Adipocyte (in vitro differentiated cells): ENCODE results near the gene ADAD2.
"Not testable (repeated sequence)": the region's sequence is repeated elsewhere in the genome, so short reads cannot be mapped to it uniquely, and the experiment has no call there.

ENCODE experiments used
- DNase-seq: peaks from one replicate; pipeline ENCODE4 v3.0.0-alpha.2; 2015; ENCODE audit warnings: low read depth
- H3K27me3 ChIP-seq: replicated peaks from 2 replicates; pipeline ENCODE4 v1.7.0; 2013; ENCODE audit warnings: mild to moderate bottlenecking, low read length, moderate library complexity; ENCODE audit not compliant: control insufficient read depth, insufficient read depth
- H3K36me3 ChIP-seq: 2 replicates; pipeline ENCODE4 v1.7.0; 2013; ENCODE audit warnings: low read length, mild to moderate bottlenecking, moderate library complexity; ENCODE audit not compliant: control insufficient read depth, insufficient read depth, severe bottlenecking
- H3K4me1 ChIP-seq: 2 replicates; pipeline ENCODE4 v1.7.0; 2013; ENCODE audit warnings: mild to moderate bottlenecking, low read length, moderate library complexity; ENCODE audit not compliant: control insufficient read depth, insufficient read depth
- H3K4me3 ChIP-seq: 2 replicates; pipeline ENCODE4 v1.7.0; 2013; ENCODE audit warnings: mild to moderate bottlenecking, low read length, moderate library complexity
- H3K9ac ChIP-seq: 2 replicates; pipeline ENCODE4 v1.7.0; 2013; ENCODE audit warnings: mild to moderate bottlenecking, low read length, moderate library complexity
- H3K9me3 ChIP-seq: 2 replicates; pipeline ENCODE4 v1.7.0; 2013; ENCODE audit warnings: mild to moderate bottlenecking, low read length, moderate library complexity; ENCODE audit not compliant: control insufficient read depth

The ADAD2 gene

GRCh38 chr16:84199097-84199496, 8.1 kb downstream of the ADAD2 start:
- no peak overlapping the region for H3K4me3 ChIP-seq
- peaks cover 6% of the 10 kb centered on the region for H3K4me1 ChIP-seq
- DNase-seq = no peak
- no peaks in the 10 kb centered on the region for H3K9me3 ChIP-seq
- H3K36me3 ChIP-seq = no peaks in the 10 kb centered on the region
- peaks cover 23% of the 10 kb centered on the region for H3K27me3 ChIP-seq
- no peak overlapping the region for H3K9ac ChIP-seq

- no peak for DNase-seq
- no peaks in the 10 kb centered on the region for H3K36me3 ChIP-seq
Observed at GRCh38 chr16:84199861-84200260, 8.9 kb downstream of the ADAD2 start.

GRCh38 chr16:84204551-84204950, 13.6 kb downstream of the ADAD2 start:
- not testable (repeated sequence) for H3K36me3 ChIP-seq, H3K9me3 ChIP-seq, H3K4me1 ChIP-seq, DNase-seq, H3K9ac ChIP-seq, H3K4me3 ChIP-seq
- H3K27me3 ChIP-seq = peaks cover 33% of the 10 kb centered on the region

More at GRCh38 chr16:84199861-84200260, 8.9 kb downstream of the ADAD2 start:
- Histone ChIP-seq H3K9me3 (no peaks in the 10 kb centered on the region), H3K4me1 (peaks cover 6% of the 10 kb centered on the region), H3K4me3 (no peak overlapping the region), H3K9ac (no peak overlapping the region), H3K27me3 (peaks cover 23% of the 10 kb centered on the region)

GRCh38 chr16:84205123-84205522, 14.2 kb downstream of the ADAD2 start:
- not testable (repeated sequence) for H3K9me3 ChIP-seq, H3K9ac ChIP-seq, H3K4me1 ChIP-seq, H3K36me3 ChIP-seq, H3K4me3 ChIP-seq, DNase-seq
- H3K27me3 ChIP-seq = peaks cover 33% of the 10 kb centered on the region

GRCh38 chr16:84205976-84206691, 15.2 kb downstream of the ADAD2 start:
- no peaks in the 10 kb centered on the region for H3K9me3 ChIP-seq
- no peak overlapping the region for H3K4me3 ChIP-seq

GRCh38 chr16:84207251-84207650, 16.3 kb downstream of the ADAD2 start:
- no peak for DNase-seq
- Histone ChIP-seq H3K4me1 (no peaks in the 10 kb centered on the region), H3K4me3 (no peak overlapping the region), H3K9me3 (no peaks in the 10 kb centered on the region), H3K27me3 (peaks cover 33% of the 10 kb centered on the region), H3K9ac (no peak overlapping the region), H3K36me3 (no peaks in the 10 kb centered on the region)

More at GRCh38 chr16:84205976-84206691, 15.2 kb downstream of the ADAD2 start:
- Histone ChIP-seq H3K36me3 (no peaks in the 10 kb centered on the region), H3K27me3 (peaks cover 33% of the 10 kb centered on the region), H3K4me1 (no peaks in the 10 kb centered on the region), H3K9ac (no peak overlapping the region)
- no peak for DNase-seq

- Histone ChIP-seq H3K36me3 (no peaks in the 10 kb centered on the region), H3K9me3 (no peaks in the 10 kb centered on the region), H3K4me3 (no peak overlapping the region), H3K9ac (no peak overlapping the region), H3K4me1 (no peaks in the 10 kb centered on the region), H3K27me3 (peaks cover 27% of the 10 kb centered on the region)
- DNase-seq = no peak
Observed at GRCh38 chr16:84207879-84208278, 16.9 kb downstream of the ADAD2 start.

GRCh38 chr16:84209989-84210388, 19.0 kb downstream of the ADAD2 start:
- Histone ChIP-seq H3K36me3 (no peaks in the 10 kb centered on the region), H3K9me3 (no peaks in the 10 kb centered on the region), H3K4me1 (no peaks in the 10 kb centered on the region), H3K27me3 (peaks cover 31% of the 10 kb centered on the region), H3K4me3 (no peak overlapping the region), H3K9ac (no peak overlapping the region)
- no peak for DNase-seq

- Histone ChIP-seq H3K4me3 (no peak overlapping the region), H3K27me3 (peaks cover 26% of the 10 kb centered on the region), H3K36me3 (no peaks in the 10 kb centered on the region), H3K9ac (no peak overlapping the region), H3K4me1 (no peaks in the 10 kb centered on the region), H3K9me3 (no peaks in the 10 kb centered on the region)
- no peak for DNase-seq
Observed at GRCh38 chr16:84212154-84212553, 21.2 kb downstream of the ADAD2 start.

- H3K4me1 ChIP-seq = no peaks in the 10 kb centered on the region
- H3K9me3 ChIP-seq = no peaks in the 10 kb centered on the region
- peaks cover 26% of the 10 kb centered on the region for H3K27me3 ChIP-seq
- no peaks in the 10 kb centered on the region for H3K36me3 ChIP-seq
- H3K4me3 ChIP-seq = no peak overlapping the region
- H3K9ac ChIP-seq = no peak overlapping the region
- no peak for DNase-seq
Observed at GRCh38 chr16:84212631-84213030, 21.7 kb downstream of the ADAD2 start.

GRCh38 chr16:84214451-84215066, 23.6 kb downstream of the ADAD2 start:
- H3K9ac ChIP-seq = no peak overlapping the region
- H3K36me3 ChIP-seq = no peaks in the 10 kb centered on the region
- H3K27me3 ChIP-seq = peaks cover 36% of the 10 kb centered on the region
- H3K4me1 ChIP-seq = no peaks in the 10 kb centered on the region
- DNase-seq = no peak
- no peaks in the 10 kb centered on the region for H3K9me3 ChIP-seq
- H3K4me3 ChIP-seq = no peak overlapping the region
